ENCODE measurements around the gene C7. TPM values are rescaled to one million over a fixed set of nuclear protein-coding genes. Genes with fewer than 3 reads are reported as not detected.
A peak's percentile ranks its signal among the peaks of the same experiment; 100 is the strongest.

The C7 gene
- total RNA-seq, 2 experiments from 2014 or later, result not detected

DNA sequence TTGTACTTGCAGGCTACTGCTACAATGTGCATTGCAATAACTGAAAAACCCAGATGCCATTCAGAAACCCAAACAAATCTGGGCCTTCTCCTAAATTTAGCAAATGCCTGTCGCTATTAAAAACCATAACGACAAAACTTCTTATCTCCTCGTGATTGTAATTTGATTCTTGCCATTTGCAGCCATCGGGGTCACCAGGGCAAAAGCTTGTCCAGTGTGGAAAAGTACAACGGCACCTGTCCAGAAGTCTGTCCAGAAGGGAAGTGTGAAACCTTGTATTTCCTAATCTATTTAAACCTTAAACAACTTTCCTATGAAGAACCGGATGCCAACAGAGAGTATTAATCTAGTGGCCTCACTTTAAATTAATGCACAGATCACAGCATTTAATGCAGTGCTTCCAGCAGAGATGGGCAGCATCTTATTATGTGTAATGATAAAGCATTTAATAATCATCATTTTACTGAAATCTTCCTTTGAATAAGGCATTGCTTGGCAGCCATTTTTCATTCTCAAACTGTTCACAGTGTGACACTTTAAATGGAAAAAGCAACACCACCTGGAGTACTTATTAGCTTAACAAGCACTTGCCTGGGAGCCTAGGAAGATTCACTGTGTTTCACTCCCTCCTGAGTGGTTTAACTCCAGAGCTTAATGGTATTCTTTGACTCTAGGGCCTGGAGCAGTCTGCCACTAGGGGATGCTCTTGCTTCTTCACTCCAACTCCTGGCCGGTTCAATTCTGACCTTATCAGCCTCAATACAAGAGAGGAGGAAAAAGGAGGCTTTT lies 4.9 kb upstream of the C7 start:
- Mint-ChIP-seq H3K9me3 (no peaks in the 10 kb centered on the region), H3K27ac (no peak overlapping the region), H3K4me3 (no peak overlapping the region), H3K27me3 (peaks cover 8% of the 10 kb centered on the region), H3K36me3 (no peaks in the 10 kb centered on the region), H3K4me1 (no peaks in the 10 kb centered on the region)
- peak; percentile 14 for DNase-seq

DNA sequence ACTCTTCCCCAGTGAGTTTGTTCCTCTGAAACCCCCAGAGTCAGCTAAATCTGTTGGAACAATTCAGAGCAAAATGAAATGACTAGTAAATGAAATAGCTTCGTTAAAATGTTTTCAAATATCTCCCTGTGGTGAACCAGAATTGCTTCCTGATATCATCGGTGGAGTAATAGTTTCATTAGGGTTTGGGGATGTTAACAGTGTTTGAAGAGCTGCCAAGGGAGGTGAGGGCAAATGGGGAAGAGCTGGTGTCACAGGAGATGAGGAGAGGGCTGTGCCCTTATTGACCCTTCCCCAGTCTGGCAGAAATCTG lies 4.3 kb upstream of the C7 start:
- Mint-ChIP-seq H3K27me3 (peaks cover 13% of the 10 kb centered on the region), H3K36me3 (no peaks in the 10 kb centered on the region), H3K4me1 (no peaks in the 10 kb centered on the region), H3K27ac (no peak overlapping the region), H3K9me3 (no peaks in the 10 kb centered on the region), H3K4me3 (no peak overlapping the region)
- DNase-seq, result no peak

DNA sequence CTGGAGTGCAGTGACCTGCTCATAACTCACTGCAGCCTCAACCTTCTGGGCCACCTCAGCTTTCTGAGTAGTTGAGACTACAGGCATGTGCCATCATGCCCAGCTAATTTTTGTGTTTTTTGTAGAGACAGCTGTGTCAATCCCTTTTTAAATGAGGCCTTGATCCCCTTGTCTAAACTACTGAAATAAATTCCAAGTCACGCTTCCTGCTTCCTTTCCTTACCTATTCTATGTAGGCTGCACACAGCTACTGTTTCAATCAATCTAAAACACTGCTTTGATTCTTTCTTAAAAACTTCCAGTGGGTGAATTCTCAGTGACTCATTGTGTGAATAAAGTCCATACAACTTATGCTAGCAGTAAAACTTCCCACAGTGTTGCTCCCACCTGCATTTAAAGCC lies 2.9 kb upstream of the C7 start:
- Mint-ChIP-seq H3K36me3 (no peaks in the 10 kb centered on the region), H3K27me3 (peaks cover 16% of the 10 kb centered on the region), H3K4me1 (no peaks in the 10 kb centered on the region), H3K9me3 (no peaks in the 10 kb centered on the region), H3K4me3 (no peak overlapping the region), H3K27ac (no peak overlapping the region)
- DNase-seq, result no peak

DNA sequence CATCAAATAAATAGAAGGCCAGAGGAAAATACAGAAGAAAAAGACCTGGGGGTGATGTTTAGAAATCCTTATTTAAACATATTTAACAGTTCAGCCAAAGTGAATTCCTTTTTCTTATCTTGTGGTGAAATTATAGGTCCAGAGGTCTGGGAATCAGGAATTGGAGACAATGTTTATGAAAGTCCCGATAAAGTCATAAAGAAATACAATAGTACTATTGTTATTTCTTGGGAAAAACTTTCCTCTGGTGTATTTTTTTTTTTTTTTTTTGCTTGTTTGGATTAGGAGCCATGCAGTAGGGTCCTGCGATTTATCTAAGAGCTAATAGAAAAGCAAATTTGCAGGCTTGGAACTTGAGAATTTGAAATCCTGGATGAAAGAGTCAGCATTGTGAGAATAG lies 426 bp downstream of the C7 start:
- H3K27me3 Mint-ChIP-seq, result peaks cover 18% of the 10 kb centered on the region
- no peaks in the 10 kb centered on the region for H3K36me3 Mint-ChIP-seq
- no peaks in the 10 kb centered on the region for H3K4me1 Mint-ChIP-seq
- H3K9me3 Mint-ChIP-seq, result no peaks in the 10 kb centered on the region
- no peak for DNase-seq
- H3K4me3 Mint-ChIP-seq, result no peak overlapping the region
- H3K27ac Mint-ChIP-seq, result no peak overlapping the region

DNA sequence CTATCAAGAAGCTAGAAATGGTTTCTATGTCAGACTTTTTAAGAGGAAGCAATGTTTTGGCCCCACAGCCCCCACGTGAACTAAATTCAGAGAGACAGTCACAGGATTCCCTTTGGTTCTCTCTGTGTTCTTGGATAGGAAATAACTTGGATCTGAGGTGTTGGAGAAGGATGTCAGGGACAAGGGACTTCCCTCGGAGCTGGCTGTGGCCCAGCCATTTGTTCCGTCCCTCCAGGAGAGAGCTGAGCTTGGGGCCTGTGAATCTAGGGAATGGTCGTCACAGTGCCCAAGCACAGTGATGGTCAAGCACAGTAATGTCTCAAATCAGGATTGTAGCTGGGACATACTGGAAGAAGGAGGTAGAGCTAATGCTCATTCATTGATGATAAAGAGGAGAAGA lies 2.0 kb downstream of the C7 start:
- Mint-ChIP-seq H3K9me3 (no peaks in the 10 kb centered on the region), H3K27ac (no peak overlapping the region), H3K4me1 (no peaks in the 10 kb centered on the region), H3K36me3 (no peaks in the 10 kb centered on the region), H3K27me3 (peaks cover 23% of the 10 kb centered on the region), H3K4me3 (no peak overlapping the region)
- DNase-seq, result no peak

DNA sequence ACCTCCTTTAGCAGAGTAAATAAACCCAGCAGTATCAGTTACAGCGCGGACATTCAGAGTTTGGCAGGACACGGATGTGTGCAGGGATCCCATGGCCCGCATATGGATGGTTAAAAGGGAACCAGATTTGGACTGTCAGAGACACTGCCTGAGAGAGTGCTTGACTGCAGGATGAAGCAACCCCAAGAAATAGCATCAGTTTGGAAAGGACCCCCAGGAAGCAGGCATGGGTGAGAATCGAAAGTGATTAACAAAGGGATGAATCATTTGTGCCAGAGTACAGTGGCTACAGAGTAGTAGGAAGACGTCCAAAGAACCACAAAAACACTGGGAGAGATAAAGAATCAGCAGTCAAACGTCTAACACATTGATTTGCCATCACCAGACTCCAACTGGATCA lies 5.5 kb downstream of the C7 start:
- no peaks in the 10 kb centered on the region for H3K4me1 Mint-ChIP-seq
- H3K36me3 Mint-ChIP-seq, result no peaks in the 10 kb centered on the region
- no peak overlapping the region for H3K4me3 Mint-ChIP-seq
- DNase-seq, result no peak
- no peaks in the 10 kb centered on the region for H3K9me3 Mint-ChIP-seq
- H3K27me3 Mint-ChIP-seq, result peaks cover 19% of the 10 kb centered on the region
- H3K27ac Mint-ChIP-seq, result no peak overlapping the region

DNA sequence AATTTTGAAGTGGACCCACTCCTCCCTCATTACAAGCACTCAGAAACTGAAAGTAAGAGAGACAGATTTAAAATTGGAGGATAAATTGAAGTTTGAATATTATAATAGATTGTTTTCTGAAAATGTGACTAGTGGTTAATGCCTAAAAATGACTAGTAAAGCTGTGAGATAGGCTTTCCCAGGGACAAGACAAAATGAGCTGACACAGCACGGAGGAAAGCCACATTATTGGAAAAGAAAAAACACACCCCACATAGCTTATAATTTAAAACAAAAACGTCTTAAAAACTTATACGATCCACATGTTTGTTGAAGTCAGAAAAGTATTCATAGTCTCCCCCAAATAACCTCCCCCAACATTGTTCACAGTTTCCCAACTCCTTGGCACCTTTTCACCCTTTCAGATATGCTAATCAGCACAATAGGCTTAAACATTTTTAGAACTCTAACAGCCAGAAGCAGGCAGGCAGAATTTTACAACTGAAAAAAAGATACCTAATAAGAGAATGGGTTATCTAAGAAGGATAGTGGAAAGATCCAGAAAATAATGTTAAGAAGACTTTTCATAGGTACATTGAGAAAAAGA lies 6.1 kb downstream of the C7 start:
- Mint-ChIP-seq H3K9me3 (no peaks in the 10 kb centered on the region), H3K27me3 (peaks cover 21% of the 10 kb centered on the region), H3K4me1 (no peaks in the 10 kb centered on the region), H3K27ac (no peak overlapping the region), H3K36me3 (no peaks in the 10 kb centered on the region), H3K4me3 (no peak overlapping the region)
- DNase-seq, result no peak

DNA sequence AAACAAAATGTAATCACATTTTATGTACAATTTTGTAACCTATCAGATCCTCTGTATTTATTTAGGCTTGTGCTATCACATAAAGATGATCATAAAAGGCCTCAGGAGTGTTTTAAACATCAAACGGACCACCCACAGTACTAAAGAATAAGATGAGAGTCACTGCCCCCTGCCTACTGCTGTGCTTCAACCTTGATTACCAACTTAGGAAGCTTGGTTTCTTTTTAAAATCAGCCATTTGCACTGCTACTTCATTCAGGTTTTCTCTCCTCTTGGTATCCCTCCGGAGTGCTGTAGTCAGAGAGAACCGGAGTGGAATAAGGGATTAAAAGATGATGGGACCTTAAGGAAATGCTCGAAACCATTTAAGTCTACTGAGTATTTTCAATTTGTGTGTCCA lies 6.9 kb downstream of the C7 start:
- Mint-ChIP-seq H3K4me1 (no peaks in the 10 kb centered on the region), H3K27me3 (peaks cover 19% of the 10 kb centered on the region), H3K4me3 (no peak overlapping the region), H3K9me3 (no peaks in the 10 kb centered on the region), H3K36me3 (no peaks in the 10 kb centered on the region), H3K27ac (no peak overlapping the region)
- DNase-seq, result no peak

DNA sequence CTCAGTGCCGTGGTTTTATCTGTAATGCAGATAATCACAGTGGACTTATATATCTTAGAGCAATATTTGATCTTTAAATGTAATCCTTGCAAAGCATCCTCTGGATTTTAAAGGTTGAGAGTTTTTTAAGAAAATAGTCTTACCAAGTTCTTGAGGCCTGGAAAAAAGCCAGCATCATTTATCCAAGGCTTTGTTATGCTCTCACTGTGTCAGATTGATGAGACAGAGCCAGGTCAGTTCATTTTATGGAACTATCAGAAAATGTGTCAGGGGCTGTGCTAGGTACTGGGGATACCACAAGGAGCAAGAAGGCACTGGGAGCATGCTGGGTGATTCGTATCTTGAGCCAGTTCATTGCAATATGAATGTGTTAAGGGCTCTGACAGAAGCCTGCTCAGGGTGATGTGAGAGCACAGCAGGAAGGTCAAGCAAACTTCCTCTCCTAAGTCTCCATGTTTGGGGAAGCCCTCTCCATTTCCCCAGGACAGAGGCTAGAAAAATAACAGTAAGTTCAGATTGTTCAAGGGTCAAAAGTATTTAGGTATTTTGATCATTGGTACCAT lies 19.7 kb downstream of the C7 start:
- H3K36me3 Mint-ChIP-seq, result no peaks in the 10 kb centered on the region

DNA sequence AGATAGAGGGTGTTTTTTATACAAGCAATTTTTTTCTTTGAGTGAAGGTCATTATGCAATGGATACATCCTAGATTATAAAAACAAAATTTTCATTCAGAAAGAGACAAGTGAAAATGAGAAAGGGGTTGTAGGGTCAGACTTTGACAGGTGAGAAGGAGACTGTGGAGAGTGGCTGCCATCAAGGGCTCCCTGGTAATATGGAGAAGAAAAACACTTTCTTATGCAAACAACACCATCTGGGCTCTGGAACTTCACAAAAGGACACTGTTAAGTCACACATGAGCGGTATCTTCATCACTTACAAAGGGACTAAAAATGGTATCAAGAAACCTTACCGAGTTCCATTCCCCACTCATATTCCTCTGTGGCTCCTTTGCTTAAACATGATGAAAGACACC lies 23.5 kb downstream of the C7 start:
- Mint-ChIP-seq H3K36me3 (no peaks in the 10 kb centered on the region), H3K9me3 (no peaks in the 10 kb centered on the region), H3K27me3 (peaks cover 3% of the 10 kb centered on the region), H3K4me1 (no peaks in the 10 kb centered on the region), H3K4me3 (no peak overlapping the region), H3K27ac (no peak overlapping the region)
- no peak for DNase-seq

More for the DNA sequence above, 19.7 kb downstream of the C7 start:
- Mint-ChIP-seq H3K9me3 (peaks cover 15% of the 10 kb centered on the region), H3K27ac (no peak overlapping the region), H3K4me1 (no peaks in the 10 kb centered on the region), H3K4me3 (no peak overlapping the region), H3K27me3 (no peaks in the 10 kb centered on the region)
- no peak for DNase-seq

DNA sequence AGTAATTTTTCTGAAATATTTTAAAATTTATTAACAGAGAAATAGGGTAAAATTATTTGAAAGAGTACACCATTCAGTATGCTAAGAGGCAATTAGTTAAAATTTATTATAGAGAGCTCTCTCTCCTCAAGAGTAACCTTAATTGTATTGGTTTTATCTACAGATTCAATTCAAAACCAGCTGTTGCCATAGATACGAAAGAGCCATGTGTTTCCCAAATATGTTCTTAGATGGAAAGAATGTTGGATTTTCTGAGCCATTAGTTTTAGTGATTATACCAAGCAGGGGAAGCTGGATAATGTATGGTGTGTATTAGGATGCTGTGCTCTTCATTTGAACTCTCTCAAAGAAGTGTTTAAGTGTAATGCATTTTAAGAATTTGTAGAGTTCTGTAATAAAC lies 27.8 kb downstream of the C7 start:
- H3K9me3 Mint-ChIP-seq, result no peaks in the 10 kb centered on the region
- peaks cover 3% of the 10 kb centered on the region for H3K27me3 Mint-ChIP-seq
- H3K4me1 Mint-ChIP-seq, result no peaks in the 10 kb centered on the region
- no peaks in the 10 kb centered on the region for H3K36me3 Mint-ChIP-seq
- no peak overlapping the region for H3K4me3 Mint-ChIP-seq
- no peak for DNase-seq
- H3K27ac Mint-ChIP-seq, result no peak overlapping the region

DNA sequence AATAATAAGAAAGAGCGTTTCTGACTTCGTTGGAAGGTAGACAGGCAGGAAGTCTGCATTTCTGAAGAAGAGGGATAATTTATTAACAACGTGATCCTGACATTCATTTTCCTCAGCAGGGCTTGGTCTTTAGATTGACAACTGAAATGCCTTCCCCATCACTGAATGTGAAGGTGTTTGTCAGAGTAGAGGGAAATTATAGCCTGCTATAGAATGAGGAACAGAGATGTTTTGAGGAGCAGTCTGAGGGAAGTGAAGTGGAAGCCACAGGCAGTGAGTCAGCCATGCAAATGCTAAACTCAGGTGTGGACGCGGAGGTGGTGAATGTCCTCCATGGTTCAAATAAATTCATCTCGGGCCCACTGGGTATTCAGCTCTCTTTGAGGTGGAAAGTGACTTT lies 30.5 kb downstream of the C7 start:
- Mint-ChIP-seq H3K36me3 (no peaks in the 10 kb centered on the region), H3K9me3 (no peaks in the 10 kb centered on the region), H3K27ac (no peak overlapping the region), H3K4me1 (no peaks in the 10 kb centered on the region), H3K4me3 (no peak overlapping the region), H3K27me3 (peaks cover 3% of the 10 kb centered on the region)
- DNase-seq, result no peak

DNA sequence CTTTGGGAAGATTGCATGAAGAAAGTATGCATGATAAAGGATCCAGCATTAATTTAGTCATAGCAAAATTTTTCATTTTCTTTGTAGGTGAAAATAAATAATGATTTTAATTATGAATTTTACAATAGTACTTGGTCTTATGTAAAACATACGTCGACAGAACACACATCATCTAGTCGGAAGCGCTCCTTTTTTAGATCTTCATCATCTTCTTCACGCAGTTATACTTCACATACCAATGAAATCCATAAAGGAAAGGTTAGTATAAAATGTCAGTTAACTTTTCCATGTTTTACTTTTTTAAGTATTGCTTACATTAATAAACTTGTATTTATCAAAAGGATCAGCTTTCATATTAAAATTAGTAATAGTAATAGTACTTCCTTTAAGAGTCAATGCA lies 35.8 kb downstream of the C7 start:
- no peak overlapping the region for H3K27ac Mint-ChIP-seq
- no peak for DNase-seq

DNA sequence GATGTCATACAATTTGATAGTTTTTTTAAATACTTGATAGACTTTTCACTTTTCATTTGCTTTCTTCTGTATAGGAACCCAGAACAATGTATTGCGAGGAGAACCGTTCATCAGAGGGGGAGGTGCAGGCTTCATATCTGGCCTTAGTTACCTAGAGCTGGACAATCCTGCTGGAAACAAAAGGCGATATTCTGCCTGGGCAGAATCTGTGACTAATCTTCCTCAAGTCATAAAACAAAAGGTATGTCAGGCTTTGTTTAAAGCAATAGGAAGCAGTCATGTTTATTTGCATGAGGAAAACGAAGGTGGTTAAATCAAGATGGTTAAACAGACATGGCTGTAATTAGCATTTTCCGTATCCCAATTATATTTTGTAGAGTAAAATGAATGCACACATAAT lies 46.0 kb downstream of the C7 start:
- no peaks in the 10 kb centered on the region for H3K4me1 Mint-ChIP-seq
- peaks cover 4% of the 10 kb centered on the region for H3K27me3 Mint-ChIP-seq
- no peaks in the 10 kb centered on the region for H3K36me3 Mint-ChIP-seq
- H3K9me3 Mint-ChIP-seq, result peaks cover 6% of the 10 kb centered on the region
- DNase-seq, result no peak
- no peak overlapping the region for H3K4me3 Mint-ChIP-seq
- H3K27ac Mint-ChIP-seq, result no peak overlapping the region

More for the DNA sequence above, 35.8 kb downstream of the C7 start:
- H3K4me3 Mint-ChIP-seq, result no peak overlapping the region
- H3K27me3 Mint-ChIP-seq, result no peaks in the 10 kb centered on the region
- H3K9me3 Mint-ChIP-seq, result no peaks in the 10 kb centered on the region
- H3K4me1 Mint-ChIP-seq, result no peaks in the 10 kb centered on the region
- H3K36me3 Mint-ChIP-seq, result no peaks in the 10 kb centered on the region

DNA sequence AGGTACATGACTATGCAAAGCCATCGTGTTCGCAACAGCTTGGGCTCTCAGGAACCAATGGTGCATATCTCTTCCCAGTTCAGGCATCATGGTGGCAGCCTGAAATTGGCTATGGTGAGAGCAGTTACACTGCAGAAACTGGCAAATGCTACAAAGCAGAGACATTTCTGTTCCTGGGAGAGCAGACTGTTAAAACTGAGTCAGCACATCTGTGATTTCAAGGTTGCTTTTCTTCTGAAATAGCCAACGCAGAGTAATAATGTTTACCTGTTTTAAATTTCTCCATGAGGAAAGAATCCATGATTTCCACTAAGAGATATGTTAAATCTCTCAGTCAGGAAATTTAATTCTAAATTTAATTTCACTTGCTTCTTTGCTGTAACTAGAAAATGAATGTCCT lies 47.8 kb downstream of the C7 start:
- Mint-ChIP-seq H3K27ac (no peak overlapping the region), H3K9me3 (peaks cover 6% of the 10 kb centered on the region), H3K27me3 (peaks cover 4% of the 10 kb centered on the region), H3K36me3 (no peaks in the 10 kb centered on the region), H3K4me1 (no peaks in the 10 kb centered on the region), H3K4me3 (no peak overlapping the region)
- DNase-seq, result no peak

DNA sequence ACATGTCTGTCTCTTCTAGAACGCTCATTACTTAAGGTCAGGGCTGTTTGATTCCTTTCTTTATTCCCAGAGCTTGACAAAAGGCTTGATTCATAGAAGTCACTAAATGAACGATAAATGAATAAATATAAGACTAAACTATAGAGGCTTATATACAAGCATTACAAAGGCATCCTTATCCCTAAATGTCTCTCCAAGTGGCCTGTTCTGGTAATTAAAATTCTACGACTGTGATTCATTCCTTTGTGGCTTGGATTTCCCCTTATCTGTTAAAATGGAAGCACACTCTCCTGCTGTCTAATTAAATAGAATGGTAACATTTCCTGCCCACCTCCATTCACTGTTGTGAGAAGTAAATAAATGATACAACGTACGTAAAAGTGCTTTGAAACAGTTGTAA lies 49.5 kb downstream of the C7 start:
- no peak overlapping the region for H3K4me3 Mint-ChIP-seq
- H3K9me3 Mint-ChIP-seq, result peaks cover 6% of the 10 kb centered on the region
- no peak for DNase-seq
- no peaks in the 10 kb centered on the region for H3K36me3 Mint-ChIP-seq
- no peak overlapping the region for H3K27ac Mint-ChIP-seq
- peaks cover 4% of the 10 kb centered on the region for H3K27me3 Mint-ChIP-seq
- no peaks in the 10 kb centered on the region for H3K4me1 Mint-ChIP-seq
